GM23248 (cell line): ENCODE results near the gene EMILIN2.
"Not testable (repeated sequence)": the region's sequence is repeated elsewhere in the genome, so short reads cannot be mapped to it uniquely, and the experiment has no call there.

Source experiments
- EZH2 ChIP-seq: fragments of 200-600 bp; sonication (generic); IDR thresholded peaks from 2 replicates; pipeline ENCODE4 v1.6.1; 2018; ENCODE audit warnings: antibody characterized with exemption, mild to moderate bottlenecking; ENCODE audit not compliant: insufficient read depth, poor library complexity, severe bottlenecking
- EZH2phosphoT487 ChIP-seq: fragments of 200-600 bp; sonication (generic); IDR thresholded peaks from 2 replicates; pipeline ENCODE4 v1.6.1; 2018; ENCODE audit warnings: antibody characterized with exemption, moderate library complexity, mild to moderate bottlenecking, low read depth; ENCODE audit not compliant: insufficient read depth

GRCh38 chr18:2915486-2915885, 68.7 kb downstream of the EMILIN2 start:
- not testable (repeated sequence) for TF ChIP-seq EZH2, EZH2phosphoT487
